HG02678 (cell line): Measurements from ENCODE around the gene WDR77.
A peak's percentile ranks its signal among the peaks of the same experiment; 100 is the strongest.

Experiments used
- ATAC-seq: cut with Tn5 transposase; IDR thresholded peaks from one replicate; pipeline ENCODE4 v1.9.1; 2021; ENCODE audit warnings: mild to moderate bottlenecking, moderate library complexity; ENCODE audit not compliant: unreplicated experiment

Gene WDR77

DNA sequence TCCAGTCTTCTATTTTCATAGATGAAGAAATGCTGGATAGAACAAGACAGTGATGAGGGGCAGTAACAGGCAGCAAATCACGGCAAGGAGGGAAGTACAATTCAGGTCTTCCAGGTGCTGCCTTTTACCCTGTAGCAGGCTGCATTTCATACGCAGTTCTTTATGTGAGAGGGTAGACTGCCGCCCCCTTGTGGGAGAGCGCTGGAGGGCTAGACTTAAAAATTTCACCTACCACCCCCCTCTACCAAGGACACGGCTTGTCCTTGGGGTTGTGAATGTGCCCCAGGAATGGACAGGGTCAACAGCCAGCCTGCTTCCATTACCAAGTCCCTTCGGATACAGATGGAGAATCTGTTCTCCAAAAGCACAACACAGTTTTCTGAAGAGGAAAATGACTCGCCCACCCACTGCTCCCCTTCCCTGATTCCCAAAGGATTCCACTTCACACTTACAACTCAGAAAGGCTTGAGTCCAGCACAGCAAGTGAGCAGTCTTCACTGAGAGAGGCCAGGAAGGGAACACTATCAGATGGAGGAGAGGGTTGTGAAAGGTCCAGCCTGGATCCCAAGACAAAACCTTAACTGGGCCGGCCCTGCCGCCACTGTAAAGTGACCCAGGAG lies 7.4 kb downstream of the WDR77 start:
- no peak for ATAC-seq

DNA sequence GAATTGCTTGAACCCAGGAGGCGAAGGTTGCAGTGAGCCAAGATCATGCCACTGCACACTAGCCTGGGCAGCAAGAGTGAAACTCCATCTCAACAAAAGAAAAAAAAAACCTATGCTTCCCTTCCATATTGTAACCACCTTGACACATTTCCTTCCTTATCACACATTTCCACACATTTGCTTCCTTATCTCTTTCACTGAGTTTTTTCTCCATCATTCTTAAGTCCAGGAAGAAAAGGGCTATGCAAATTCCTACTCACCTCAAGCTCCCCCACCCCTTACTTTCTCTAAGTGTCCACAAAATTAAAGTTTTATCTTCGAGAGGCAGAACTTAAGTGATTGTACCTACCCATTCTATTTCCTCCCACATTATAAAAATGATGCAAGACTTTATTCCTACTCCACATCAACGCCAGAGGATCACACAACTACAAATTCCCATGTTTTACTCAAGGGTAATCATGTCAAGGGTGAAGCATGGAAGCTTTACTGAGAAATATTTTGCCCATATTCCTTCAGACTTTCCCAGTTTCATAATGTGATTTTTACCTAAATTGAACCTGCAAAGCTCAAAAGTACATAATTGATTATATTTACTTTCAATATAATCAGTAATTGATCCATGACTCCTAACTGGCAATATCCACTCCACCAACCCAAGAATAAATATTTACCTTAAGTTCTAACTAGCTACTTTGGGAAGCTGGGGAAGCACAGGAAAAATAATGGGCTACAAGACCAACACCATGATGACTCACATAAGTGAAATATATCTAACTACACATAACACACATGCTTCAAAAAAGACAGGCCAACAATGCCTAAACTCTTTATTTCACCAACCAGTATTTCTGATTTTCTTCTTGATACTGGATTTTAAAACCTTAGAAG lies 9.3 kb downstream of the WDR77 start:
- ATAC-seq: no peak

DNA sequence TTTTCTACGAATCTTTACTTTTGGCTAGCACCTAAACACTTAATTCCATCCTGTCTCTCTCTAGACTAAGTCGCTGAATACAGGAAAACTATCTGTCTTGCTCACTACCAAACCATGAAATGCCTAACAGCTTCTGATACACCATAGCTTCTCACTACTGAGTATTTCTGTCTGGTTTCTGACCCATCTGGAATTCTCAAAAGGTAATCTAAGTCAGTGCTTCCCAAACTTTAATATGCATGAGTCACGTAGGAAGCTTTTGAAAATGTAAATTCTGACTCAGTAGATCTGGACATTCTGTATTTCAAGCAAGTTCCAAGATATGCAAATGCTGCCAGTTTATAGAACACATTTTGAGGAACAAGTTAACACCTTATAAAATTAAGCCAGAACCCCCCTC lies 12.3 kb downstream of the WDR77 start:
- ATAC-seq: no peak

DNA sequence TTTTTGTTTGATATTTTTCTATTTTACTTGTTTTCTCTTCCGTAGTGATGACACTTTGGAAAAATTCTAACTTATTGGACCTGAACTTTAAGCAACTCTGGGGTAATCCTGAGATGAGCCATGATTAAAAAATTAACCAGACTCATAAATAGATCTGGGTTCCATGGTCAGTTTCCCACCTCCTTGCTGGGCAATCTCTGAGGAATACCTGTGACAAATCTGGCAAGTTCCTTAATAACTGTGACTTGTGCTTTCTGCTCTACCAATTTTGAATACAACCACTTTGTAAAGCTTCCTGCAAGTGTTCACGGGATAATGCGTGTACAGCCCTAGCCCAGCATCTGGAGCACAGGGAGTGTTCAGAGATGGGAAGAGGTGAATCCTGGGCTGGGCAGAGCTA lies 24.8 kb downstream of the WDR77 start:
- ATAC-seq: no peak

DNA sequence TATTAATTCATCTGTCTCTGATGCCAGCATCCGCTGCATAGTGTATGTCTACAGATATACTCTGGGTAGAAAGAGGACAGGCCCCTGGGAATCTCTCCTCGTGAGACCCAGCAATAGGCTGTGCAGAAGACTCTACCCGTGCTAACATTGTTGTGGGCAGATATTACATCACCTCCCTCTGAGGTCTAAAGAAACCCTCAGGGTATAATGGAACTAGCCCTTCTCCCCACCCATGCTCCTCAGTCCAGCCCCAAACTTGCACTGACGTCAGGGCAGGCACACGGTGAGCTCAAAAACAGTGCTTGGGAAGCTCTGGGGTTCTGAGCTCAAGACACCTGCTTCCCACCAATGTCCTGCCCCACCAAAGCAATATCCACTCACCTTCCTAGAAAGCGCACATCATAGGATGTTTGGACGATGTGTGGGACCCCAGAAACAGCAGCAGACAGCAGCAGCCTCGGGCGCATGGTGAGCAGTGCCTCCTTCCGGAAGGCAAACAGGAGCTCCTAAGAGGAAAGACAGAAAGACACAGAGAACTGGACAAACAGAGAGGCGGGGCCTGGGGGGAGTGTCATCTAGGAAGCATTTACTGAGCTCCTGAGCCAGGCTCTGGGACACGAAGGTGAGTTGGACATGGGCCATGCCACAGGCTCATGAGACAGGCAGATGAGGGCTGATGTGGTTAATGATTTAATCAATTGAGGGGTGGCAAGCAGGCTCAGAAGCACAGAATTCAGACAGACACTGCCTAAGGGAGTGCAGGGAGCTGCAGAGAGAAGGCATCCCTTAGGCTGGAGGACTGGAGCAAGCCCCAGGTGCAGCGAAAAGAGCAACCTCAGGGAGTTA lies 26.3 kb downstream of the WDR77 start:
- ATAC-seq: no peak

DNA sequence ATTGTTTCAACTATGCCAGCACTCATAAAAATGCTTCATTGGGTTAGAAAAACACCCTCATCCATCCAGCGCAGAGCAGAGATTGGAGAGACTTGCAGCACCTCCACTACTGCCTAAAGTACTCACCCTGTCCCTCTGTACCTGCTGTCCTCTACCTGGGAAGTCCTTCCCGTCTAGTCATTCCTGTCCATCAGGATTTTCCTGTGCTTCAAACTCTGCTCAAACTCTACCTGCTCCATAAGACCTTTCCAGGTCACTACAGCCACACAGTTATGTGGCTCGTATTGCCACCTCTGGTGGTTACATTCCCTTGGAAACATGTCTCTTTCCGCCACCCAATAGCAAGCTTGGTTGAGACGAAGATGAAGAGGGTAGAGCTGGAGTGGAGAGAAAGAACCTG lies 28.7 kb downstream of the WDR77 start:
- no peak for ATAC-seq

DNA sequence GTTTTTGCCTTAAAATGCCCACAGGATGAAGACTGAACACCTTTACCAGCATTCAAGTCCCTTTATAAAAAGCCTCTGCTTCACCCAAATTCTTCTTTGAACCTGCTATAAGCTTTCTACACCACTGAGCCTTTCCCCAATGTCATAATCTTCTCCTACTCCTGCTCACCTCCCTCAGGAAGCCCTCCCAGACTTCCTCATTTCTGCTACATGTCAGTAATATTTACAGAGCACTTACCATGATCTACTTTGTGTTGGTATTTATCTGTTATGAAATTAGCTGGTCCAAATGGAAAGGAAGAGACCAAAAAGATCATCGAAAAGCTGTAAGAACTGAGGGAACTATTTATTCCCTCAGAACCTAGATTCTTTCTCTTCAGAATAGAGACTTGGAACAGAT lies 30.0 kb downstream of the WDR77 start:
- no peak for ATAC-seq

DNA sequence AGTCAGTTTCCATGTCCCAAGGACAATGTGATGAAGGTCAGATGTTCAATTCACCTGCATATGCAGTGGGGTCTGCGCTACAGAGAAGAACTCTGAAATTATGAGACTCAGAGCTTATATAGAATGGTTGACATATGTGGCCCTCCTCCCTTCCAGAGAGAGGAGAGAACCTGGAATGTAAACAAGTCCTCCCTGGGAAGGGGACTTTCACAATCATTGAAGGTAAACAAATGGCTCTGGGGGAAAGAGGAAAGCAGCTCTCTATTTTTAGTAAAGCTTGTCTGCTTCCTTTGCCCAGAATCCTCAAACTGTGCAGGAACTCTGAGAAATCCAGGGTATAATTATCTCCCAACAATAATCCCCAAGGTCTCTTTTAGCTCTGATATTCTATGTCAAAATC lies 31.3 kb downstream of the WDR77 start:
- no peak for ATAC-seq

DNA sequence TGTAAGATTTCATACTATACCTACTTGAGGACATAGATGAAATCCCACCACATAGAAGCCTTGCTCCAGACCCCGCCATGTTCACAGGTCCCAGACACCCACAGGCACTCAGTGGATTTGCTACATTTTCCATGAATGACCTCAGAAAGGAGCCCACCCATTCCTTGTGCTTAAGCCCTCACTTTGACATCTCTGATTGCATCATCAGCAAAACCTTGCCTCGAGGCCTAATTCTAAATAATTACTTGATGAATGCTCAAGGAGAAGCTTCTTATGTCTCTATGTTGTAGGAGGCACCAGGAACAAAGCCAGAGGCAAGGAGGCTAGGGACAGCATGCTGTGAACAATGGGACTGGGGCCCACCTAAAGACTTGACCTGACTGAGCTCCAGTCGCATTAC lies 33.6 kb downstream of the WDR77 start:
- no peak for ATAC-seq

DNA sequence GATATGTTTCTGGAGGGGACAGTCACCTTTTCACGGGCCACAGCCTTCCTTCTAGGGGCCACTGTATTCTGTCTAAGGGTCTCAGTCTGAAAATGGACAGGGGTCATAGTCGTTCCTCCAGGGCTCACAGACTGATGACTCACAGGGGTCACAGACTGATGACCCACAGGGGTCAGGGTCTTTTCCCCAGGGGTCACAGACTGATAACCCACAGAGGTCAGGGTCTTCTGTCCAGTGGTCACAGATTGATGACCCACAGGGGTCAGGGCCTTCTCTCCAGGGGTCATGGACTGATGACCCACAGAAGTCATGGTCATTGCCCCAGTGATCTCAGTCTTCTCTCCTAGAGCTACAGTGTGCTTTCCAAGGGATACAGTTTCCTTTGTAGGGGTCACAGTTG lies 34.3 kb downstream of the WDR77 start:
- ATAC-seq: no peak

DNA sequence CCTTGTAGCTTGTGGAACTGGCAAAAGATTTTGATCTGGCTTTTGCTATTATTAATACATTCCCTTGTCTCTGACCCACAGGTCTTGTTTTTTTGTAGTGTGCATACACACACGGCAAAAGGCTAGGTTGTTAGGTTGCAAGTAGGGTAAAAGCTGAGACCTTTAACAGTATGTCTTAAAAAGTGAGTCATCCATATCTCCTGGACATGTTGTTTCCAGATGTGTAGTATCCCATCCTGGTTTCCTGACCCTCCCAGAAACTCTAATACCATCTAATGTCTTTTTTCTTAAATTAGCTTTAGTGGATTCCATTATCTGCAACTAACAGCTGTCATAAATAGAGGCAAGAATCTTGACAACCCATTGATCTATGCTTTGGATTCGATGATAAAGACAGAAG lies 36.2 kb downstream of the WDR77 start:
- no peak for ATAC-seq

DNA sequence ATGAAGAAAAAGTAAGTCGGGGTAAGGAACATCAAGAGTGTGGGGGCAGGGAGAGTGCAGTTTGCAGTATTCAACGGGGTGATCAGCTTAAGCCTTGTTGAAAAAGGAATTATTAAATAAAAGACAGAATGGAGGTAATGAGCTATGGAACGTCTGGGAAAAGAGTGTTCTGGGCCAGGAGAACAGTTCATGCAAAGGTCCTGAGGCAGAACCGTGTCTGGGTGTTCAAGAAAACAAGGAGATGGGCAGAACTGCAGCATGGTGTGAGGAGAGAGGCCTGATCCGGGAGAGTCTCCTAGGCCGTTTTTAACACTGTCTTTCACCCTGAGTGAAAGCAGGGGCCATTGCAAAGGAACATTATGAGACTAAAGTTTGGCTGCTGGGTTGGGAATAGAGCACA lies 41.8 kb downstream of the WDR77 start:
- ATAC-seq: no peak

DNA sequence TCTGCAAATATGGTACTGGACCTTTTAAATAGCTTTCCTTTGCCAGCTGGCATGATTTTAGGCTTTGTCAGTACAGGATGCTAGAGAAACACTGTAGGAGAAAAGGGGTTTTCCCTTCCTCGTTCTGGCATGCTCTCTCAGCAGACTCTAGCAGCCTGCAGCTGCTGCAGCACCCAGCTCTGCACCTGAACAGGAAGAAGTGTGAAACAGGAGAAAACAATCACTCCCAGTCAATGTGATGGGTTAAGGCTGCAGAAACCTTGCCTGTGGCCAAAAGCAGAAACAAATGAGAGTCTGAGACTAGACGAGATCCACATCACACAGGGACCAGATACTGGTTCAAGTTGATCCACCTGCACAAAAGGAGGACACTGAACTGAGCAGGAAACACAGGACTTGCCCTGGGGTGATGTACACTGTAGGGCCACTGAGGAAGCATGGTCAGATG lies 42.7 kb downstream of the WDR77 start:
- ATAC-seq: peak; percentile 95

DNA sequence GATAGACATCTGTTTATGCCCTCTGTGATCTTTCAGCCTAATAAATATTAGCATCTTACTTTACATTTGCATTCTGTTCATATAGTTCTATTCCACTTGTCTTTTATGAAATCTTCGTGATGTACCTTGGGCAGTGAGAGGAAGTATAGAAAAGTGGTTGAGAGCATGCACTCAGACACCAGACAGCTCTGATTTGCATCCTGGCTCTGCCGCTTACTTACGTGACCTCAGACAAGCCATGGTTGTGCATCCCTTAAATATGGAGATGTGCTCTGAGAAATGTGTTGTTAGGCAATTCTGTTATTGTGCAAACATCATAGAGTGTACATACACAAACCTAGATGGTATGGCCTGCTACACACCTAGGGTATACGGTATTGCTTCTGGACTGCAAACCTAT lies 44.5 kb downstream of the WDR77 start:
- no peak for ATAC-seq

DNA sequence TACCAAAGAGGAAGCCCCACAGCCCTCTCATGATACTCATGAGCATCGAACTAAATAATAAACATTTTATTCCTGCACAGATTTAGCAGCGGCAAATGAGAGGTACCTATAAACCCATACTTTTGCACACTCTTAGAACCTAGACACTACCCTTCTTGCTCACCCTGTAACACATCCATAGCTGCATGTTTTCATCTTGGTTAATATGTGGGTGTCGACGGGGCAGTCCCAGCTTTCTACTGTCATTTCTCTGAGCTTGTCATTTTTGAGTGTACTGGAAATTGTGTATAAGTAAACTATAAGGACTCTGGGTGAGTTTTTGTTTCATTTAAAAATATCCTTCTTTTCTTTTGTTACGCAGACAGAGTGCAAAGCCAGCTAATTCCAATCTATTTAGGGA lies 47.0 kb downstream of the WDR77 start:
- no peak for ATAC-seq

DNA sequence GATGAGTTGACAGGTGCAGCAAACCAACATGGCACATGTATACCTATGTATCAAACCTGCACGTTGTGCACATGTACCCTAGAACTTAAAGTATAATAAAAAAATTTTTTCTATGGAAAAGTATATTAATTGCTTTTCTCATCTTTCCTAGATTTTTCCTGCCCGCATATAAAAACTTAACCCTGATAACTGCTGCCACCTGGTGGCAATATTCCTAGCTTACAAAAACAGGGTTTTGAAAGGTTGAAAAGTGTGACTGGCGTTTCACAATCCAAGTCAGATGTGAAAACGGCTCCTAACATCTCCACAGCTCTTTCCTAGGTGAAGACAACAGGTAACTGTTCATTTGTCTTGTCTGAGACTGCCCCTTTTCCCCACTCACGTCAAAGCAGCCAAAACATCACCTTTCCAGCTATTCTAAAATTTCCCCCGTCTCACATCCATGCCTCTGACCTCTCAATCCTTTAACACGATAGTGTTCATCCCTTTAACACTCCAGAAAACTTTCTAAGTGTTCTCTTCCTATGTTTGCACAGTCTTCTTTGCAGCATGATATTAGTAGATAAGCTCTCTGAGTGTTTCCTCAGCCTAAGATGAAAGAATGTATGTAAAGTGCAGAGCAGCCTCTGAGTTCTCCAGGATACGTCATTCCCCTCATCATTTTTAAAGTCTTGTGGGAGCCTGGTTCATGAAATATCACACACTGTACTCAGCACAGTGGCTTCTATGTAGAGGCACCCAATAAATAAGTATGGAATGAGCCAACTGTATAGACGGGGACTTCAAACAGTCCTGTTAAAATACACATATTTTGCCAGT lies 49.1 kb downstream of the WDR77 start:
- ATAC-seq: no peak

DNA sequence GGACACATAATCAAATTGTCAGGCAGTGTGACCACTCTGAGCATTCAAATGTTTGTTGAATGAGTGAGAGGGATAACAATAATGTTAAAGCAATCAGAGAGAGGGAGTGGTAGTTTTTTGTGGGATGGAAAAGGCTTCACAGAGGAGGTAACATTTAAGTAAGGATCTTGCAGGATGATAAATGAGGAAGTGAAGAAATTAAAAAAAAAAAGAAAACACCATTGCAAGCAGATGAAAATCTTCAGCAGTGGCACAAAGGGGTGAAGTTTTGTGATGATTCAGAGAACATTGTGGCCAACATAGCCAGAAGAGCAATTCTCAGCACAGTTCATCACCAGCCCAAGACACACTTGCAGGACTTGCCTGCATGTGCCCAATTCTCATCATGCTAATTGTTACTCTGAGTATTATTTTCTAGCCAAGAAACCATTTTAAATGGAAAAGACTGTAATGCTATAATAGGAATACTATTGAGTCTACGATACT lies 56.6 kb downstream of the WDR77 start:
- ATAC-seq: no peak

DNA sequence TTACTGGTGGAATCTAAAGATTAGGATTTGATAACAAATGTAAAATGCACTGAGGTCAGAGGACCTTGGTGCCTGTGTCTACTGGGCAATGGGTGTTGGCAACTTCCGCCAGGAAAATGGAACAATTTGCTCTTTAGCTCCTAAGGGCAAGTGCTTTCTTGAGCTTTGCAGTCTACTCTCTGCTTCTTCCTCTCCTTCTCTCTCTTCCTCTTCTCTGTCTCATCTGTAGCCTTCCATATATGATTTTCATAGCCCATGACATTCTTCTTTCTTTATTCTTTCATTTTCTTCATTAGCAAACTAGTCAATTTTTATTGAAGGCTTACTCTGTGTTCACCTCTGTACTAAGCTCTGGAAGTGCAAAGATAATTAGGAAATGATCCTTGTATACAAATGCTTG lies 57.0 kb downstream of the WDR77 start:
- no peak for ATAC-seq
